C4-2B (cell line): ENCODE results near the gene TUBB1.

Source experiments
- H3K27ac ChIP-seq: fragments of 450-650 bp; 2 replicates; pipeline ENCODE4 v1.5.1; 2017
- ZFX ChIP-seq: fragments of 450-650 bp; IDR thresholded peaks from 2 replicates; pipeline ENCODE4 v1.6.1; 2017
- TF ChIP-seq, protein P1 (sequence below): fragments of 450-650 bp; conservative IDR thresholded peaks from 2 replicates; pipeline ENCODE4 v1.5.1; 2017; ENCODE audit warnings: mild to moderate bottlenecking

TUBB1 gene

DNA sequence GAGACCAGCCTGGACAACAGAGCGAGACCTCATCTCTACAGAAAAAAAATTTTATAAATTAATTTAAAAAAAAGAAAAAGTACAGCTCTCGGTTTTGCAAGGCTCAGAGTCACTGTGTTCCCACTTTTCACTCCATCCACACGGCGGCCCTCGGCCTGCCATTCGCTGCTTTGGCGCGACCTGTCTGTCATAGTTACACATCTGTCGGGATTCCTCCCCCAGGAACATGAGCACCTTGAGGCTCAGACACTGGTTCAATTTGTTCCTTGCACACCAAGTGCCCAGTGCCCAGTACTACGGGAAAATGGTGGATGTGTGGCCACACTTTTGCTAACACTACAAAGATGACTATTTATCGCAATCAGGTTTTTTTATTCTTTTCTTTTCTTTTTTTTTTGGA lies 20.6 kb upstream of the TUBB1 start:
- H3K27ac ChIP-seq = no peak overlapping the region
- TF ChIP-seq ZFX = no peak
- TF ChIP-seq, protein P1, sequence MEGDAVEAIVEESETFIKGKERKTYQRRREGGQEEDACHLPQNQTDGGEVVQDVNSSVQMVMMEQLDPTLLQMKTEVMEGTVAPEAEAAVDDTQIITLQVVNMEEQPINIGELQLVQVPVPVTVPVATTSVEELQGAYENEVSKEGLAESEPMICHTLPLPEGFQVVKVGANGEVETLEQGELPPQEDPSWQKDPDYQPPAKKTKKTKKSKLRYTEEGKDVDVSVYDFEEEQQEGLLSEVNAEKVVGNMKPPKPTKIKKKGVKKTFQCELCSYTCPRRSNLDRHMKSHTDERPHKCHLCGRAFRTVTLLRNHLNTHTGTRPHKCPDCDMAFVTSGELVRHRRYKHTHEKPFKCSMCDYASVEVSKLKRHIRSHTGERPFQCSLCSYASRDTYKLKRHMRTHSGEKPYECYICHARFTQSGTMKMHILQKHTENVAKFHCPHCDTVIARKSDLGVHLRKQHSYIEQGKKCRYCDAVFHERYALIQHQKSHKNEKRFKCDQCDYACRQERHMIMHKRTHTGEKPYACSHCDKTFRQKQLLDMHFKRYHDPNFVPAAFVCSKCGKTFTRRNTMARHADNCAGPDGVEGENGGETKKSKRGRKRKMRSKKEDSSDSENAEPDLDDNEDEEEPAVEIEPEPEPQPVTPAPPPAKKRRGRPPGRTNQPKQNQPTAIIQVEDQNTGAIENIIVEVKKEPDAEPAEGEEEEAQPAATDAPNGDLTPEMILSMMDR = no peak

DNA sequence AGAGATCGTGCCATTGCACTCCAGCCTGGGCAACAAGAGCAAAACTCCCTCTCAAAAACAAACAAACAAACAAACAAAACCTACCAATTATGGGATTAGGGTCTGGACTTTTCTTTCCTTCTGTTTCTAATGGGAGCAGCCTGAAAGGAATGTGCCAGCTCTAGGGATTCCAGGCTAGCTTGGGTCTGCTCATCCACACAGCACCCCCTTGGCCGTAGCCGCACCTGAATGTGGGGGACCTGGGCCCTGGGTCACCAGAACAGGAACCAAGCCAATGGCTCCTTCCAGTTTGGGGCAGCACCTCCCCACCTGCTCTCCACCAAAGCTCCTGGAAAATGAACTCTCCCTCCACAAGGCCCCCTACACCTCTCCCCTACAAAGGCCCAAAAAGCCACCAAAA lies 18.9 kb upstream of the TUBB1 start:
- no peak overlapping the region for H3K27ac ChIP-seq
- TF ChIP-seq, protein P1 = no peak
- TF ChIP-seq ZFX = no peak

DNA sequence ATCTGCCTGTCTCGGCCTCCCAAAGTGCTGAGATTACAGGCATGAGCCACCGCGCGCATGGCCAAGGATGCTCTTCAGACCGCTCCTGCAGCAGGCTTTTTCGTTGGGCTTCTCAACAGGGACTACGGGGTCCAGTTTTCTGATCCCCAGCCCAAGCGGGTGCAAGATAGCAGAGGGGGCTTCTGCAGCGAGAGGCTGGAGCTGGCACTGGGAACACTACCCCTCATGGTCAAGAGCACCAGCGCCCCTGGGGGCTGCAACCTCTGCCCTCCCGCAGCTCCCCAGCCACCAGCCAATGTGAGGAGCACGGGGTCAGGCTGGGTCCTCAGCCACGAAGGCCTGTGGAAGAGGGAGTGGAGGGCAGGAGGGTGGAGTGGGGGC lies 18.2 kb upstream of the TUBB1 start:
- TF ChIP-seq, protein P1 = no peak

DNA sequence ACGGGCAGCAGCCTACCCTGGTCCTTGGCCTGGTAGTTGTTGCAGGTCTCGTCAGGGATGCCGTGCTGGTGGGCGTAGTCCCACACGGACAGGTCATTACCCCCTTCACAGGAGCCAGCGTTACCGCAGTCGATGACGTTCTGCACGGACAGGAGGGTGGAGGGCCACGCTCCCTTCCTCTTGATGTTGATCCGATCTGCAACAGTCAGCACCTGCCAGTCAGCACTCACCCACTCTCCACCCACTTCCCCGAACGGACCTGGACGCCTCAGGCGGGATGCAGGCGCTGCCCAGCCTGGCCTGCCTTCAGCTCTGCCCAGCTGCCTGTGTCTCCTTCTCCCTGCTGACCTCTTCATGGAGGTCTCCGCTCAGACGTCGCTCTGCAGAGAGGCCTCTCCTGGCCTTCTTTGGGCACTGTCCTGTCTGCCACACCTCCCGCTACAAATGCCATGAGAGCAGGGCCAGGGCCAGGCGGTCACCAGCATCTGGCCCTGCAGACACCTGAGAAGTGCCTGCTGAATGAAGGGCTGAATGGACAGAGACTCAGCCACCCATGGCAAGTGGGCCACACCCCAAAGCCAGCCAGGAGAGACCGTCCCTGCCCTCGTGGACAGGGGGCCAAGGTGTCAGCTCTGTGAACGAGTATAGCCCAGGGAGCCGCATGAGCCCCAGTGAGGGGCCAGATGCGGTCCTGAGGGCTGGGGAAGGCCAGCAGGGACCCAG lies 17.6 kb upstream of the TUBB1 start:
- H3K27ac ChIP-seq = no peak overlapping the region
- TF ChIP-seq ZFX = no peak
- TF ChIP-seq, protein P1 = no peak

More for the DNA sequence above, 18.2 kb upstream of the TUBB1 start:
- no peak overlapping the region for H3K27ac ChIP-seq

DNA sequence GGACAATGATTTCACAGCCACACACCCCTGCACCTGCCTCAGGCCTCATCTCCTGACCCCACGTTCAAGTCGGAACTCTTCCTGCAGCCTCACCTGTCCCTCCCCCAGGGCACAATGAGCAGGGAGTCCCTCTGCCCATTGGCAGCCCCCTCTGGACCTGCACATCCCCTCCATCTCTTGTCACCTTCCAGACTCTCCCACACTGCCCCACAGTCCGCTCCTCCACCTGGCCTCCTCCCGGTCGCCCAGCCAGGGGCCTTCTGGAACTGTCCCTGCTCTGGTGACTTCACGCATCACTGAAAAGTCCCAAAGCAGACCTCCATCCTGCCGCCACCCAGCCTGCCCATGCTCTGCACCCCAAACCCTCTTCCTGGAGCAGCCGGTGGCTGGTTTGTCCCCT lies 16.8 kb upstream of the TUBB1 start:
- TF ChIP-seq ZFX = no peak
- TF ChIP-seq, protein P1 = no peak
- H3K27ac ChIP-seq = no peak overlapping the region

DNA sequence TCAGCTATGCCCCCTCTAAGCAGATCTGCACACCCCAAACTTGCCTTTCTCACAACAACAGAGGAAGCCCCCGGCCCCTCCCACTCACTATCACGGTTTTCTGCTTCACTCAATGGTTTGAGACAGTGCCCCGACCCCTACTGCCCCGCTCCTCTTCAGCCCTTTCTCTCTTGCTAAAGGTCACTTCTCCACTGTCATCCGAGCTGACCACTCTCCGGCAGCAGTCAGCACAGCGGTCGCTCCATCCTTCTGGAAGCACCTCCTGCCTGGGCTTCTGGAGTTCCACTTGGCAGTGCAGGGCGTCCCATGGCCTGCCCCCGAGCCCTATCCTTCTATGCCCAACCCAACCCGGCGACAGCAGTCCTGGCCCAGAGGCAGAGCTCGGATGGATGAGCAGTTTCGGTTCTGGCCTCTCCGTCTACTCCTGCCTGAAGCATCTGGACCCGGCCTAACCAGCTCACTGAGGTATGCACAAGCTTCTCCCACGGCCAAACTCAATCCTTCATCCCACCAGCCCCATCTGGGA lies 16.3 kb upstream of the TUBB1 start:
- H3K27ac ChIP-seq = no peak overlapping the region
- TF ChIP-seq, protein P1 = no peak
- TF ChIP-seq ZFX = no peak

DNA sequence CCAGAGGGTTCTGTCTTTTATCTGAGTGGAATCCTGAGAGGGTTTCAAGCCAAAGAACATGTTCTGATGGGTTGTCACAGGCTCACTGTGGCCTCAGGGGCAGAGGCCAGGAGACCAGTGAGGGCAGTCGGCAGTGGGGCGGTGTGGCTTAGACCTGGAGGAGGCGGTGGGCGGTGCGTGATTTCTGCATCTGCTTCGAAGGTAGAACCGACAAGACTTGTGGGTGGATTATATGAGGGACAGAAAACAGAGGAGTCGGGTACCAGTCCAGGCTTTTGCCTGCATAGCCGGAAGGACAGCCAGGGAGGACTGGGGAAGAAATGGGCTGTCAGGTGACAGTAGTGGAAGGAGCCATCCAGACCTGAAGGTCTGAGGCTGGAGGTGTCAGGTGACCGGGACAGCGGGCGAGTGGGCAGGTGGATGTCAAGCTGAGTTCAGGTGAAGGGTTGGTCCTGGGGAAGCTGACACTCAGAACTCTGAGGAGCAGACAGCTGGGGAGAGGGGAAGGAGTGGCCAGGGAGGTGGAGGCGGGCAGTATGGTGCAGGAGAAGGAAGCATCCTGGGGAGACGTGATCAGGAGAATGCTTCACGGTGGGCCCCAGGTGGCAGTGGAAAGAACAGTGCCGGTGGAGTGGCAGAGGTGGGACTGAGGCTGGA lies 15.3 kb upstream of the TUBB1 start:
- TF ChIP-seq, protein P1 = no peak
- no peak for TF ChIP-seq ZFX
- H3K27ac ChIP-seq = no peak overlapping the region
